NCI-H2029 (cell line): ENCODE data around the gene ZNF644.
"Not testable (repeated sequence)": the region's sequence is repeated elsewhere in the genome, so short reads cannot be mapped to it uniquely, and the experiment has no call there.

Experiments used
- DNase-seq: peaks from one replicate; lab custom pipeline; 2025; lab: John Stamatoyannopoulos, UW

Gene ZNF644

GRCh38 chr1:91021686-91022517 lies at the start of gene ZNF644:
Gene ZNF644 (minus strand): TSS chr1:91022035. CDS start chr1:90982353, 39,682 bp downstream.
- peak; percentile 99 for DNase-seq

DNA sequence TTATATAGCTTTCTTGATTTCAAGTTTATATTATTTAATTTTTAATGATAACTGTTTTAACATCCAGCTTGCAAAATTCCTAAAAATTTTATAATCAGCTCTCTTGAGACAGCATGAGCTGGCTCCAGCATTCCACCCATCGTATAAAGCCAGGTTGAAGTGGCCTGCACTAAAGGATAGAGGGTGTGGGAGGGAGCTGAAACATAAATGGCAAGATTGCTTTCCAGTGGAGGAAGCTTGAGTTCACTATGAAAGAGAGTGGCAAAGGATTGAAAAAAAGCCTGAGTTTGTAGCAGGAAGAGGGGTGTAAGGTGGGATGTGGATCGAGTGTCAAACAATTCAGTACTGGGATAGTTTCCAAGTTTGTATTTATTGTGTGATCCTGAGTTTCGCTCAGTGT lies 48.5 kb upstream of the ZNF644 start:
- no peak for DNase-seq

DNA sequence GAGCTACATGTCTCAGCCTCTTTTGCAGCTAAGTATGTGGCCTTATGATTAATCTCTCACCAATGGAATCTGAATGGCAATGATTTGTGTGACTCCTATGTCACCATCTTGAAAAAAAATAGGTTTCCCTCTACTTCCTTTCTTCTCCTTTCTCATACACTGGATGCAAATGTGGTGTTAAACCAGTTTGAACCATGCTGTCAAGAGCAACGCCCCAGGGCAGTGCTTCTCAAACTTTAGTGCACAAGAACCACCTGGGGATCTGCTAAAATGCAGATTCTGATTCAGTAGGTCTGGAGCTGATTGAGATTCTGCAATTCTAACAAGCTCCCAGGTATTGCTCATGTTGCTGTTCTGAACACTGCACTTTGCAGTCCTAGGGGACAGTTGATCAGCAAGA lies 44.7 kb upstream of the ZNF644 start:
- no peak for DNase-seq

- DNase-seq = no peak
These were observed 43.5 kb upstream of the ZNF644 start for GRCh38 chr1:91065337-91065736.

GRCh38 chr1:91063403-91063802 lies 41.6 kb upstream of the ZNF644 start:
- DNase-seq = not testable (repeated sequence)

DNA sequence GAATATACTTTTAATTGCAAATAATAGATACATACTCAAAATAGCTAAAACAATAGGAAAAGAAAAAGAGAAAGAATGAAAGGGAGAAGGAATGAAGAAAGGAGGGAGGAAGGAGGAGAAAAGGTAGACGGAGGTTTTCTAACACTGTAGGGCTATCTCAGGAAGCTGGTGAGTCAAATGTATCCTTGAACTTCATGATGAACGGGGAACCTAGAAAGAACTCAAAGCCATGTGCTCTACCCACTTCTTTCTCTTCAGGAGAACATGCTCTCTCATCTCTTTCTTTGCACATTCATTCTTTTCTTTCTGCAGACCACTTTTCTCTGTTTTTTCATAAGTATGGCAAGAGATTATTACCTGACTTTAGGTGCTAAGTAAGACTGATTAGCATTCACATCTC lies 37.3 kb upstream of the ZNF644 start:
- no peak for DNase-seq

DNA sequence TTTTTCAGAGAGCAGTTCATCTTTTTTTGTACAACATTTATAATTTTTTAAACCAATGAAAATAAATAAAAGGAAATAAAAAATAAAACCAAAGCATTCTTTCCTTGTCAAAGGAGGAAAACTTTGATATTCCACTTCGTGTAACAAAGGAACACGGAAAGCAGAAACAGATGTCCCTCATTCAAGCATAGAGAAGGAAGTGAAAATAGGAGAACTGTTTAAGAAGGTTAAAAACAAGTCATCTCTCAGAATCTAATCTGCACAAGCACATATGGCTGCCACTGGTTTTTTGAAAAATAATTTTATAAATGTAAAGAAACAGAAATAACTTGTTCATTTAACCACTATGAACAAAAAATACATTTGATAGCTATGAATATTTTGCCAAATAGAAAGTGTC lies 35.9 kb upstream of the ZNF644 start:
- DNase-seq = no peak

DNA sequence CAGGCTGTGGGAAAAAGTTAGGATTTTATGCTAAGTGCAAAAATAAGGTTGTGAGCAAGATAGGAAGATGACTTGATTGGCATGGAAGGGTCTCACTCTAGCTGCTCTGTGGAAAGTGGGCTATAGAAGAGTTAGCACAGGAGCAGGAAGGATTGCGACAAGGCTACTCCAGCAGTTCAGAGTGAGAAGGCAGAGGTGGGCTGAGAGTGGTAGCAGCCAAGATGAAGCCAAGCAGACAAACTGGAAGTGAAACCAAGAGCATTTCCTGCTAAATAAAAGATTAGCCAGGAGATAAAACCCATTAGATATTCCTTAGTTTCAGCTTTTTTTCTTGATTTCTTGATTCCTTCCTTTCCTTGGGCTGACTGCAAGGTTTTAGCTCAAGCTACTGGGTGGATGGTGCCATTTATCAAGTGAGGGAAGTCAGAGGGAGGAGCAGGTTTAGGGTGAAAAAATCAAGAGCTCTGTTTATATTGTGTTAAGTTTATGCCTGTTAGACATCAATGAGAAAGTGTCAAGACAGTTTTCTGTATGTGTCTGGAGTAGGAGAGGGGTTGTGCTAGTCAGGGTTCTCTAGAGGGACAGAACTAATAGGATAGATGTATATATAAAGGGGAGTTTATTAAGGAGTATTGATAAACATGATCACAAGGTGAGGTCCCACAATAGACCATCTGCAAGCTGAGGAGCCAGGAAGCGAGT lies 33.1 kb upstream of the ZNF644 start:
- no peak for DNase-seq

DNA sequence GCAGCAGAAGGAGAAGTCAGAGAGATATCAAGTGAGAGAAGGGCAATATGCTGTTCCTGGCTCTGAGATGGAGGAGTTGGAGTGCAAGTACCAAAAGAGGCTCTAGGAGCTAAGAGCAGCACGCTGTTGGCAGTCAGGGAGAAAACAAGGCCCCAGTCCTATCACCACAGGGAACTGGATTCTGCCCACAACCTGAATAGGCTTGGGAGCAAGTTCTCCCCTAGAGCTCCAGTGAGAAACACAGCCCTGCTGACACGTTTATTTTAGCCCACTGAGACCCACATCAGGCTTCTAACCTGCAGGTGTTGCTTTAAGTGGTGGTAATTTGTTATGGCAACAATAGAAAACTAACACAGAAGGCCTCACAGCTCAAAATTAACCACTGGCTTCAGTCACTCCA lies 31.8 kb upstream of the ZNF644 start:
- no peak for DNase-seq

- not testable (repeated sequence) for DNase-seq
These were observed 27.7 kb upstream of the ZNF644 start for GRCh38 chr1:91049551-91049950.

GRCh38 chr1:91046766-91047165 lies 24.9 kb upstream of the ZNF644 start:
- DNase-seq = no peak

DNA sequence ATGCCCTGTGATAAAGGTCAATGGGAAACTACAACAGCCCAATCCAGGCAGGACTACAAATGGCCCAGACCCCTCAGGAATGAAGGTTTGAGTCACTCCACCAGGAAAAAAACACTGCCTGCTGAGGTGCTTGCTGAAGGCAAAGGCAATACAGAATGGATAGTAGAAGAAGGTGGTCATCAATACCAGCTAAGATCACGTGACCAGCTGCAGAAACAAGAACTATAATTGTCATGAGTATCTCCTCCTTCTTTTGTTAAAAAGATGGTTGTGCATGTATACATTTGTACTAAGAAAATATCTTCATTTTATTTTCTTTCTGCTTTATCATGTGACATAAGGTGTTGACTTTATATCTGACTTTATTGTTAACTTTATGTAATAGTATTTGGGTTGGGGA lies 23.4 kb upstream of the ZNF644 start:
- DNase-seq = no peak

DNA sequence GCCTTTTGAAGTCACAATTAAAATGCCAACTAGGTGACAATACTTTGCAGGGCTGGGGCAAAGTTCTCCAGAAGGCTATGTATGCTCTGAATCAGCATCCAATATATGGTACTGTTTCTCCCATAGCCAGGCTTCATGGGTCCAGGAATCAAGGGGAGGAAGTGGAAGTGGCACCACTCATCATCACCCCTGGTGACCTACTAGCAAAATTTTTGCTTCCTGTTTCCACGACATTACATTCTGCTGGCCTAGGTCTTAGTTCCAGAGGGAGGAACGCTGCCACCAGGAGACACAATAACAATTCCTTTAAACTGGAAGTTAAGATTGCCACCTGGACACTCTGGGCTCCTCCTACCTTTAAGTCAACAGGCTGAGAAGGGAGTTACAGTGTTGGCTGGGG lies 22.9 kb upstream of the ZNF644 start:
- DNase-seq = not testable (repeated sequence)

DNA sequence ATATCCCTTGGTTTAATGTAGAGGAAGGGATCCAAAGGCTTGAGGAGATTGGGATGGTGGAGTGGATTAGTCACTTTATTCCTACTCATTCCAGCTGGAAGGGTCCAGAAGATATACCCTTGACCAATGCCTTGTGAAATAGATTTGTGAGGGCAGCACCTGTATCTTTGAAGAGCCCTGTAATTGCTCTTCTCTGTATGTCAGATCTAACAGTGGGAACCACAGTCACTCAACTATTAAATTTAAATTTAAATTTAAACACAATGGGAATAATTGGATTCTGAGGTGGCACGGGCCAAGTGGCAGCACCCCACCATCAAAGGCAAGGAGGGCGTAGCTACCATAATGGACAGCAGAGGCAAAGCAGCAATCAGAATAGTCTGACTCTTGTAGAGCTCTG lies 20.5 kb upstream of the ZNF644 start:
- not testable (repeated sequence) for DNase-seq

GRCh38 chr1:91038582-91038981 lies 16.7 kb upstream of the ZNF644 start:
- no peak for DNase-seq

DNA sequence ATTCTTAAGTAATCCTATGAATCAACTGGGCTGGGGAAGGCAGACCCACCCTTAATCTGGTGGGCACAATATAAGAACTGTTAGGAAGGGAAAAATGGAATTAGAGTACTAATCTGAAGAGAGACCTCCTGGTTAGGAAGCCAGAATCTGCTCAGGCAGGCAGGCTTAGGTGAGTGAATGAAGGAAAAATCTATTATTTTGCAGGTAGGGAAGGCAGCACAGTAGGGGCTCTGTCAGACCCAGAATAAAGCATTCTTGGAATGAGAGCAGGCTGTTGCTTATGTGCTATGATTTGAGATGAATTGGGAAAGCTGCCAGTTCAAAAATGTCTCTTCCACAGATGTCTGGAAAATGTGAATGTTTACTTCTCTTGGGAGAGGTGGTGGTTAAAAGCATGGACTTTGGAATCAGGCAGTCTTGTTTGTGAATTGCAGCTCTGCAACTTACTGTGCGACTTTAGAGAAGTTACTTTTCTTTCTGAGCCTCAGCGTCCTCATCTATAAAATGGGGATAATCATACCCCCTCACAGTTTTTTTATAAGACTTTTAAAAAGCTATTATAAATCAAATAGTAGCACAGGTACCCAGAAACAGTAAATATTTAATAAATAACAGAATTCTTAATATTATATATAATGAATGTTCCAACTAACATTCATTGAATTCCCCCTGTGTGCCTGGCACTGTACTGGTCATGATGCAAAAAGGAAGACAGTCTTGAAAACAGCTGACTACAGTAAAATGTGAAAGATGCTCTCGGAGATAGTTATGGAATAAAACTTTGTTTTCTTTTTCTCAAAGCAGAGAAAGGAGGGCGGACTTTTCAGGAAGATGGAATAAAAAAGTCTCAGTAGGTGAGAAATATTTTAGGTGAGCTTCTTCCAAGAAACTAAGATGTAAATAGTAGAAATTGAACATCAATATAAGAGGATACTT lies 15.3 kb upstream of the ZNF644 start:
- no peak for DNase-seq

GRCh38 chr1:91032349-91032748 lies 10.5 kb upstream of the ZNF644 start:
- DNase-seq = no peak

DNA sequence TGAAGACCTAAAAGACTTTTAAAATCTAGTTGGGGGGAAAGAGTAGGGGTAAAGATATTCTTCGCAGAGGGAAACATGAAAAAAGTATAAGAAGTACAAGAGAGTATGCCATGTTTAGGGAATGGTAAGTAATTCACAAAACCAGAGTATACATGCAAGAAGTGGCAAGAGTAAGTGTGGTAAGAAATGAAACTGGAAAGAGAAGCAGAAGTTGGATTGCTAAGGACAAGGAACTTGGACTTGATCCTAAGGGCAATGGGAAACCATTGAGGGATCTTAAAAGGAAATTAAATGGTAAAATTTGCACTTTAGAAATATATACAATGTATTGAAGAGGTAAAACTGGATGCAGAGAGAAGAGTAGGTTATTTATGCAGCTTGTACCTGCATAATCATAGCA lies 9.2 kb upstream of the ZNF644 start:
- DNase-seq = no peak

GRCh38 chr1:91026777-91027176 lies 4.9 kb upstream of the ZNF644 start:
- no peak for DNase-seq

DNA sequence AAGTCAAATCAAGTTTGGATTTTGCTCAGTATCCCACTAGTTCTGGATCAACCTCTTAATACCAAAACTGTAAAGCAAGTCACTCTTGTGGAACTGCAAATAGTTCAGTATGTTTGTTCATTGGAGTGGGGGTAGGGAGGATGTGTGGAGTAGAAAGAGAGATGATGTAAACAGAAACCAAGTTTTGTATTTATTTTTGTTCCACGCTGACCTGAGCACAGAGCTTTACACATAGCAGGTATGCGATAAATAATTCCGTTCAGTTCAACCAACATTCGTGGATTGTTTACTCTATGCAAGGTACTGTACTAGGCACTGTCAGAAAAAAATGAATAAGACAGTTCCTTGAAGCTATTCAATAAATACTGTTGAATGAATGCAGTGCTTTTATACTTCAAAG lies 4.5 kb upstream of the ZNF644 start:
- peak; percentile 44 for DNase-seq

DNA sequence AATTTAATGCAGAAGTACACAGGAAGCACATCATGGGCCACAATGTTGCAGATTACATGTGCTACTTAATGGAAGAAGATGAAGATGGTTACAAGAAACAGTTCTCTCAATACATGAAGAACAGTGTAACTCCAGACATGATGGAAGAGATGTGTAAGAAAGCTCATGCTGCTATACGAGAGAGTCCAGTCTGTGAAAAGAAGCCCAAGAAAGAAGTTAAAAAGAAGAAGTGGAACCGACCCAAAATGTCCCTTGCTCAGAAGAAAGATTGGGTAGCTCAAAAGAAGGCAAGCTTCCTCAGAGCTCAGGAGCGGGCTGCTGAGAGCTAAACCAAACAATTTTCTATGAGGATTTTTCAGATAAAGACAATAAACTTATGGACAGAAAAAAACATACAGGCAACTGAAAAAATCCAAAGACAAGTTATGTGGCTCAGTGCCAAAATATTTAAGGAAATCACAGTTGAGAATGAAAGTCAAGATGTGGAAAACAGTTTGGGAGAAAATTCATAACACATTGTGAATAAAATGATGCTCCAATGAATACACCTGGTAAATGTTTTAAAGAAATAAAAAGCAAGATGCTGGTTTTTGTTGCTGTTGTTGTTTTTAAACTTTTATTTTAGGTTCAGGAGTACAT lies 2.8 kb upstream of the ZNF644 start:
- DNase-seq = no peak

- no peak for DNase-seq
These were observed 689 bp upstream of the ZNF644 start for GRCh38 chr1:91022518-91022929.
